ENCODE results near the gene CACNA2D2. TPM values are rescaled to one million over a fixed set of nuclear protein-coding genes. Genes with fewer than 3 reads are reported as not detected.

Gene CACNA2D2
- total RNA-seq, 1 donor from 2014 or later: 0.23 TPM

GRCh38 chr3:50453907-50454306, 49.5 kb downstream of the CACNA2D2 start:
- Mint-ChIP-seq H3K36me3 (ENCODE audit: low read depth) (no peaks in the 10 kb centered on the region), H3K27me3 (peaks cover 1% of the 10 kb centered on the region), H3K4me1 (peaks cover 12% of the 10 kb centered on the region), H3K9me3 (no peaks in the 10 kb centered on the region), H3K27ac (no peak overlapping the region), H3K4me3 (no peak overlapping the region)
- no peak for DNase-seq
- intact Hi-C loops (cut with micrococcal nuclease): no loop called here

- no peaks in the 10 kb centered on the region for H3K36me3 Mint-ChIP-seq (ENCODE audit: low read depth)
Measured at GRCh38 chr3:50450209-50450921, 53.1 kb downstream of the CACNA2D2 start.

GRCh38 chr3:50448752-50449539, 54.5 kb downstream of the CACNA2D2 start:
- peak overlapping the region; percentile 47 for H3K4me3 Mint-ChIP-seq
- H3K36me3 Mint-ChIP-seq (ENCODE audit: low read depth): no peaks in the 10 kb centered on the region
- no peak for DNase-seq
- peaks cover 16% of the 10 kb centered on the region for H3K4me1 Mint-ChIP-seq
- H3K27ac Mint-ChIP-seq: peak overlapping the region; percentile 53
- intact Hi-C loops (cut with micrococcal nuclease): no loop called here
- no peaks in the 10 kb centered on the region for H3K9me3 Mint-ChIP-seq
- H3K27me3 Mint-ChIP-seq: no peaks in the 10 kb centered on the region

More at GRCh38 chr3:50450209-50450921, 53.1 kb downstream of the CACNA2D2 start:
- H3K4me3 Mint-ChIP-seq: peak overlapping the region; percentile 80
- H3K4me1 Mint-ChIP-seq: peaks cover 16% of the 10 kb centered on the region
- no peaks in the 10 kb centered on the region for H3K27me3 Mint-ChIP-seq
- intact Hi-C loops (cut with micrococcal nuclease): no loop called here
- peak; percentile 92 for DNase-seq
- H3K9me3 Mint-ChIP-seq: no peaks in the 10 kb centered on the region
- peak overlapping the region; percentile 91 for H3K27ac Mint-ChIP-seq

GRCh38 chr3:50447290-50447840, 56.1 kb downstream of the CACNA2D2 start:
- no peaks in the 10 kb centered on the region for H3K9me3 Mint-ChIP-seq
- H3K36me3 Mint-ChIP-seq (ENCODE audit: low read depth): no peaks in the 10 kb centered on the region
- no peak overlapping the region for H3K27ac Mint-ChIP-seq
- DNase-seq: no peak
- H3K27me3 Mint-ChIP-seq: no peaks in the 10 kb centered on the region
- intact Hi-C loops (cut with micrococcal nuclease): no loop called here
- H3K4me1 Mint-ChIP-seq: peaks cover 16% of the 10 kb centered on the region
- H3K4me3 Mint-ChIP-seq: no peak overlapping the region

GRCh38 chr3:50445919-50446318, 57.5 kb downstream of the CACNA2D2 start:
- intact Hi-C loops (cut with micrococcal nuclease): no loop called here
- H3K4me3 Mint-ChIP-seq: no peak overlapping the region
- no peak for DNase-seq
- H3K36me3 Mint-ChIP-seq (ENCODE audit: low read depth): no peaks in the 10 kb centered on the region
- no peak overlapping the region for H3K27ac Mint-ChIP-seq
- peaks cover 14% of the 10 kb centered on the region for H3K4me1 Mint-ChIP-seq
- no peaks in the 10 kb centered on the region for H3K9me3 Mint-ChIP-seq
- H3K27me3 Mint-ChIP-seq: no peaks in the 10 kb centered on the region

GRCh38 chr3:50444782-50445181, 58.7 kb downstream of the CACNA2D2 start:
- H3K9me3 Mint-ChIP-seq: no peaks in the 10 kb centered on the region
- no peak for DNase-seq
- intact Hi-C loops (cut with micrococcal nuclease): no loop called here
- no peaks in the 10 kb centered on the region for H3K27me3 Mint-ChIP-seq
- H3K27ac Mint-ChIP-seq: no peak overlapping the region
- H3K4me3 Mint-ChIP-seq: no peak overlapping the region
- peaks cover 8% of the 10 kb centered on the region for H3K4me1 Mint-ChIP-seq
- H3K36me3 Mint-ChIP-seq (ENCODE audit: low read depth): no peaks in the 10 kb centered on the region

- H3K4me1 Mint-ChIP-seq: peaks cover 4% of the 10 kb centered on the region
- no peak overlapping the region for H3K4me3 Mint-ChIP-seq
- intact Hi-C loops (cut with micrococcal nuclease): no loop called here
- no peak overlapping the region for H3K27ac Mint-ChIP-seq
- no peaks in the 10 kb centered on the region for H3K27me3 Mint-ChIP-seq
- no peak for DNase-seq
- no peaks in the 10 kb centered on the region for H3K36me3 Mint-ChIP-seq (ENCODE audit: low read depth)
- H3K9me3 Mint-ChIP-seq: no peaks in the 10 kb centered on the region
Measured at GRCh38 chr3:50444213-50444612, 59.2 kb downstream of the CACNA2D2 start.

- no peaks in the 10 kb centered on the region for H3K27me3 Mint-ChIP-seq
- no peak overlapping the region for H3K4me3 Mint-ChIP-seq
- peaks cover 4% of the 10 kb centered on the region for H3K4me1 Mint-ChIP-seq
- no peak for DNase-seq
- H3K27ac Mint-ChIP-seq: no peak overlapping the region
- intact Hi-C loops (cut with micrococcal nuclease): no loop called here
- no peaks in the 10 kb centered on the region for H3K9me3 Mint-ChIP-seq
- H3K36me3 Mint-ChIP-seq (ENCODE audit: low read depth): no peaks in the 10 kb centered on the region
Measured at GRCh38 chr3:50442945-50443579, 60.4 kb downstream of the CACNA2D2 start.

GRCh38 chr3:50441424-50442217, 61.8 kb downstream of the CACNA2D2 start:
- Mint-ChIP-seq H3K27me3 (no peaks in the 10 kb centered on the region), H3K9me3 (no peaks in the 10 kb centered on the region), H3K36me3 (ENCODE audit: low read depth) (no peaks in the 10 kb centered on the region), H3K27ac (no peak overlapping the region), H3K4me1 (peaks cover under 1% of the 10 kb centered on the region), H3K4me3 (no peak overlapping the region)
- intact Hi-C loops (cut with micrococcal nuclease): no loop called here
- DNase-seq: no peak

- Mint-ChIP-seq H3K27ac (no peak overlapping the region), H3K36me3 (ENCODE audit: low read depth) (no peaks in the 10 kb centered on the region), H3K9me3 (no peaks in the 10 kb centered on the region), H3K4me3 (no peak overlapping the region), H3K27me3 (peaks cover 2% of the 10 kb centered on the region), H3K4me1 (peaks cover 4% of the 10 kb centered on the region)
- DNase-seq: peak; percentile 94
- intact Hi-C loops (cut with micrococcal nuclease): loop anchor here (1.0 kb wide), 1 partner anchor 106 kb away; no protein-coding TSS in a partner anchor
Measured at GRCh38 chr3:50436114-50436674, 67.2 kb downstream of the CACNA2D2 start.

- DNase-seq: no peak
- no peak overlapping the region for H3K27ac Mint-ChIP-seq
- no peaks in the 10 kb centered on the region for H3K36me3 Mint-ChIP-seq (ENCODE audit: low read depth)
- H3K4me3 Mint-ChIP-seq: no peak overlapping the region
- H3K9me3 Mint-ChIP-seq: no peaks in the 10 kb centered on the region
- peaks cover 4% of the 10 kb centered on the region for H3K4me1 Mint-ChIP-seq
- intact Hi-C loops (cut with micrococcal nuclease): loop anchor here (1.0 kb wide), 1 partner anchor 107 kb away; no protein-coding TSS in a partner anchor
- H3K27me3 Mint-ChIP-seq: peaks cover 2% of the 10 kb centered on the region
Measured at GRCh38 chr3:50435371-50436113, 67.9 kb downstream of the CACNA2D2 start.

- Mint-ChIP-seq H3K27me3 (peaks cover 2% of the 10 kb centered on the region), H3K27ac (no peak overlapping the region), H3K4me1 (peaks cover 4% of the 10 kb centered on the region), H3K36me3 (ENCODE audit: low read depth) (no peaks in the 10 kb centered on the region), H3K4me3 (no peak overlapping the region), H3K9me3 (no peaks in the 10 kb centered on the region)
- intact Hi-C loops (cut with micrococcal nuclease): no loop called here
- DNase-seq: no peak
Measured at GRCh38 chr3:50433954-50434353, 69.5 kb downstream of the CACNA2D2 start.

Measured in activated CD4-positive, alpha-beta T cell treated with anti-CD3 and anti-CD28 coated beads, Interleukin-2, amount 10 ng/mL, durations not matched to agents 24 days and 14 days (primary cell).